Gastrocnemius medialis (tissue), 4 donors: Measurements from ENCODE around the gene AIFM1. TPM values are rescaled to one million over a fixed set of nuclear protein-coding genes. Genes with fewer than 3 reads are reported as not detected.

ENCODE experiments used
- ATAC-seq, 2 donors: fragments of 150-250 bp; one replicate each; pipeline ENCODE4 v1.9.1; 2016
- DNase-seq, 2 donors: peaks; one replicate each; pipeline ENCODE4 v3.0.0-alpha.2; 2019
- H3K27ac ChIP-seq, 4 donors: fragments of 200-600 bp; sonication (generic); 1 replicate in 1 of 4; 2 replicates in 3 of 4; pipeline ENCODE4 v1.5.1; 2016 to 2018; ENCODE audit warnings: mild to moderate bottlenecking in 2 of 4, moderate library complexity in 1 of 4
- H3K27me3 ChIP-seq, 3 donors: fragments of 200-600 bp; sonication (generic) in 2 of 3; 1 replicate in 1 of 3; 2 replicates in 2 of 3; pipeline versions ENCODE4 v1.5.1 to v1.6.0; 2016 to 2019; ENCODE audit warnings: mild to moderate bottlenecking in 1 of 3, moderate library complexity in 1 of 3
- H3K36me3 ChIP-seq, 2 donors: fragments of 200-600 bp; sonication (generic) in 1 of 2; one replicate each; pipeline ENCODE4 v1.5.1; 2017 to 2018
- H3K4me1 ChIP-seq, 2 donors: fragments of 200-600 bp; sonication (generic) in 1 of 2; one replicate each; pipeline ENCODE4 v1.5.1; 2016 to 2017; ENCODE audit warnings: mild to moderate bottlenecking in 2 of 2
- H3K4me3 ChIP-seq, 4 donors: fragments of 200-600 bp; sonication (generic) in 3 of 4; 1 replicate in 1 of 4; 2 replicates in 3 of 4; pipeline ENCODE4 v1.5.1; 2016 to 2019; ENCODE audit warnings: mild to moderate bottlenecking in 2 of 4
- H3K9me3 ChIP-seq, 3 donors: fragments of 200-600 bp; sonication (generic) in 2 of 3; 1 replicate in 1 of 3; 2 replicates in 2 of 3; pipeline ENCODE4 v1.5.1; 2016 to 2019
- POLR2A ChIP-seq, 2 donors: fragments of 450-650 bp; IDR thresholded peaks; one replicate each; pipeline ENCODE4 v1.6.1; 2017; ENCODE audit warnings: antibody characterized with exemption in 2 of 2, mild to moderate bottlenecking in 2 of 2, moderate library complexity in 2 of 2
- in situ Hi-C, 4 donors: fragments of 200-750 bp; cut with MboI; loops; one replicate each; pipeline versions ENCODE4 v1.15.0 to v1.8.0; 2017; ENCODE audit warnings: low sequenced_read_pairs in 4 of 4
- intact Hi-C: fragments of 100-400 bp; cut with DNase I; formaldehyde crosslinking; loops from one replicate; pipeline ENCODE4 v1.15.1; 2023; ENCODE audit warnings: low total_unique reads
- total RNA-seq, 4 donors: library from RNA; depleted of rRNA; stranded (reverse); fragments of >200 nt; gene quantifications; one replicate each; pipeline versions ENCODE4 v1.1.0 to v1.2.3, GENCODE V29; 2016
- TF ChIP-seq, protein P1 (sequence below), 5 experiments: fragments of 450-650 bp in 3 of 5; fragments of 200-600 bp in 2 of 5; sonication (generic) in 2 of 5; IDR thresholded peaks in 4 of 5; conservative IDR thresholded peaks in 1 of 5; 1 replicate in 4 of 5; 2 replicates in 1 of 5; pipeline ENCODE4 v1.5.1; 2016 to 2019; ENCODE audit warnings: antibody characterized with exemption in 5 of 5, mild to moderate bottlenecking in 3 of 5, moderate library complexity in 3 of 5

The AIFM1 gene
- total RNA-seq, 4 donors from 2014 or later: 18.9 to 50.1 (median 30.0) TPM

DNA sequence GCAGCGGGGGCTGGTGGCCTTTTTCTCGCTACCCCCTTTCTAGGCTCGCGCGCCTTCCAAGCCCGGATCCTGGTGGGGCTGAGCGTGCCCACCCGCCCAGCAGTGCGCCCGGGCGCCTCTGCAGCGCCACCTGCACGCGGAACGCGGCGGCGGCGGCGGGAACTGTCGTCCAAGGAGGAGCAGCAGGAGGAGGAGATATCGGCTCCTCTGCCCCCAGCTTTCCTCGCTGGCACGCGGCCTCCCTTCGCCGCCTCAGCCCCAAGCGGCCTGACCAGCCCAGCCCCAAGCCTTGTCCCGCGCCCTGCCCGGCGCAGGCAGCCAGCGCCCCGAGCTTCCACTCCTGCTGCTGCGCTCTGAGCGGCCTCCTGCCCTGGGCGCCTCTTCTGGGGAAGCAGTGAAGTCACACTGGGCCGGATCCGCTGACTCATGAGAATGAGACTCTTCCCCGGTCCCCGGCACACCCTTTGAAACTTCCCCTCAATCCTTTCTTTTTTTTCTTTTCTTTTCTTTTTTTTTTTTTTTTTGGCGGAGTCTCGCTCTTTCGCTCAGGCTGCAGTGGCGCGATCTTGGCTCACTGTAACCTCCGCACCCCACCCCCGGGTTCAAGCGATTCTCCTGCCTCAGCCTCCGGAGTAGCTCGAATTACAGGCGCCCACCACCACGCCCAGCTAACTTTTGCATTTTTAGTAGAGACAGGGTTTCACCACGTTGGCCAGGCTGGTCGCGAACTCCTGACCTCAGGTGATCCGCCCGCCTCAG is 44.7 kb downstream of the AIFM1 start:
- Histone ChIP-seq H3K4me3 (peak overlapping the region; percentile 35 to 62 (median 46)), H3K27me3 (no peaks in the 10 kb centered on the region), H3K9me3 (no peaks in the 10 kb centered on the region), H3K4me1 (peaks cover 4 to 5% of the 10 kb centered on the region in 2 donors), H3K36me3 (no peaks in the 10 kb centered on the region), H3K27ac (peak overlapping the region; percentile 42 to 69 (median 50))
- in situ Hi-C loops: no loop called here
- peak; percentile 76 to 81 for ATAC-seq
- intact Hi-C loops: loop anchor here (1.0 to 2.0 kb wide), 2 partner anchors 40 to 71 kb away; no protein-coding TSS in a partner anchor
- TF ChIP-seq, protein P1, sequence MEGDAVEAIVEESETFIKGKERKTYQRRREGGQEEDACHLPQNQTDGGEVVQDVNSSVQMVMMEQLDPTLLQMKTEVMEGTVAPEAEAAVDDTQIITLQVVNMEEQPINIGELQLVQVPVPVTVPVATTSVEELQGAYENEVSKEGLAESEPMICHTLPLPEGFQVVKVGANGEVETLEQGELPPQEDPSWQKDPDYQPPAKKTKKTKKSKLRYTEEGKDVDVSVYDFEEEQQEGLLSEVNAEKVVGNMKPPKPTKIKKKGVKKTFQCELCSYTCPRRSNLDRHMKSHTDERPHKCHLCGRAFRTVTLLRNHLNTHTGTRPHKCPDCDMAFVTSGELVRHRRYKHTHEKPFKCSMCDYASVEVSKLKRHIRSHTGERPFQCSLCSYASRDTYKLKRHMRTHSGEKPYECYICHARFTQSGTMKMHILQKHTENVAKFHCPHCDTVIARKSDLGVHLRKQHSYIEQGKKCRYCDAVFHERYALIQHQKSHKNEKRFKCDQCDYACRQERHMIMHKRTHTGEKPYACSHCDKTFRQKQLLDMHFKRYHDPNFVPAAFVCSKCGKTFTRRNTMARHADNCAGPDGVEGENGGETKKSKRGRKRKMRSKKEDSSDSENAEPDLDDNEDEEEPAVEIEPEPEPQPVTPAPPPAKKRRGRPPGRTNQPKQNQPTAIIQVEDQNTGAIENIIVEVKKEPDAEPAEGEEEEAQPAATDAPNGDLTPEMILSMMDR (IDR thresholded peaks at IDR 0.05 in 4 of 5, conservative IDR thresholded peaks at IDR 0.05 in 1 of 5): peak; percentile 42 to 68 (median 66)
- TF ChIP-seq POLR2A (IDR thresholded peaks at IDR 0.05): no peak
- DNase-seq: peak in 1 of 2 donors; percentile 46

DNA sequence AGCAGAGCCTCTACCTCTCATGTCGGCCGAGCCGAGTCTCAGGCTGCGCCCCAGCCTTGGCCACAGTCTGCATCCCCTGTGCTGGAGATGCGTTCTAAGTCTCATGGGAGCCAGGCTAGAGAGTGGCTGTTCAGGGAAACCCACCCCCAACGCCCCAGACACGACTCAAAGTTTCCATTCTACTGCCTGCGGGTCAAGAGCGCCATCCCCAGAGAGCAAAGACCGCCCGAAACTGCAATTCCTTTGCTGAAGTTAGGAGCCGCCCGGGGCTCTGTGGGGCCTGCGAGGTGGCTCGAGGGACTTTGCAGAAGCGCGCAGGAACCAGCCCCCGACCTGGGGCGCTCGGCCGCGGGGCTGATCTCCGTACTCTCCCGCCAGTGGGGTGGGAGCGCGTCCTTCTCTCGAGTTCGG is 45.3 kb downstream of the AIFM1 start:
- peak overlapping the region; percentile 42 to 69 (median 50) for H3K27ac ChIP-seq
- intact Hi-C loops (loop anchor here (1.0 to 2.0 kb wide), 2 partner anchors 40 to 72 kb away; no protein-coding TSS in a partner anchor), in situ Hi-C loops (no loop called here)
- ATAC-seq (no peak), DNase-seq (no peak)
- TF ChIP-seq, protein P1 (IDR thresholded peaks at IDR 0.05 in 4 of 5, conservative IDR thresholded peaks at IDR 0.05 in 1 of 5): no peak
- TF ChIP-seq POLR2A (IDR thresholded peaks at IDR 0.05): no peak
- H3K4me3 ChIP-seq: peak overlapping the region; percentile 35 to 62 (median 46)
- no peaks in the 10 kb centered on the region for H3K36me3 ChIP-seq
- no peaks in the 10 kb centered on the region for H3K27me3 ChIP-seq
- peaks cover 0 to 4% of the 10 kb centered on the region in 2 donors for H3K4me1 ChIP-seq
- H3K9me3 ChIP-seq: no peaks in the 10 kb centered on the region

DNA sequence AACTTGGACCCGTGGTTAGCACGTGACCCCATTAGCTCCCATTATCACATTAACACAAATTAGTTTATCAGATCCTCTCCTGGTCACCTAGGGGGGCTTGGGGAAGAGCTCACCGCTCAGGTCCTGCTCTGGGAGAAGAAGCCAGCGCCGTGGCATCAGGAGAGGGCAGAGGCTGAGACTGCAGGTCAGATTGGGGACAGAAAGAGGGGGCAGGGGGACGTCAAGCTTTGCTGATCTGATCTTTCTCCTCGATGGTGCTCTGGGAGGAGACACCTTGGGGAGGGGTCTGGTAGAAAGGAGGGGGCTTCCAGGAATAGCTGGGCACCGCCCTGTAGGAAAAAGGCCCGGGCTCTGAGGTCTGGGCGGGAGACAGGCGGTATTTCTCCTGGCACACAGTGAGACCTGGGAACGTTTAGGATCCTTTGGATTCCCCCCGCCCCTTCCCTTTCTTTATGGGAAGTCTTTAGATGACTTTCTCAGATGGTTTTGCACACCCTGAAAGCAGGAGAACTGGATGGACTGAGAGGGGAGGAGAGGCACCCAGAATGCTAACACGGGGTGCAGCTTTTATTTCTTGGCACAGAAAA is 46.2 kb downstream of the AIFM1 start:
- Histone ChIP-seq H3K9me3 (no peaks in the 10 kb centered on the region), H3K36me3 (no peaks in the 10 kb centered on the region), H3K4me3 (no peak overlapping the region), H3K4me1 (peaks cover 0 to 4% of the 10 kb centered on the region in 2 donors), H3K27ac (peak overlapping the region in 3 of 4 donors; percentile 36 to 62 (median 55)), H3K27me3 (no peaks in the 10 kb centered on the region)
- TF ChIP-seq, protein P1 (IDR thresholded peaks at IDR 0.05 in 4 of 5, conservative IDR thresholded peaks at IDR 0.05 in 1 of 5): no peak
- no peak for TF ChIP-seq POLR2A (IDR thresholded peaks at IDR 0.05)
- in situ Hi-C loops (no loop called here), intact Hi-C loops (no loop called here)
- ATAC-seq (no peak), DNase-seq (no peak)

DNA sequence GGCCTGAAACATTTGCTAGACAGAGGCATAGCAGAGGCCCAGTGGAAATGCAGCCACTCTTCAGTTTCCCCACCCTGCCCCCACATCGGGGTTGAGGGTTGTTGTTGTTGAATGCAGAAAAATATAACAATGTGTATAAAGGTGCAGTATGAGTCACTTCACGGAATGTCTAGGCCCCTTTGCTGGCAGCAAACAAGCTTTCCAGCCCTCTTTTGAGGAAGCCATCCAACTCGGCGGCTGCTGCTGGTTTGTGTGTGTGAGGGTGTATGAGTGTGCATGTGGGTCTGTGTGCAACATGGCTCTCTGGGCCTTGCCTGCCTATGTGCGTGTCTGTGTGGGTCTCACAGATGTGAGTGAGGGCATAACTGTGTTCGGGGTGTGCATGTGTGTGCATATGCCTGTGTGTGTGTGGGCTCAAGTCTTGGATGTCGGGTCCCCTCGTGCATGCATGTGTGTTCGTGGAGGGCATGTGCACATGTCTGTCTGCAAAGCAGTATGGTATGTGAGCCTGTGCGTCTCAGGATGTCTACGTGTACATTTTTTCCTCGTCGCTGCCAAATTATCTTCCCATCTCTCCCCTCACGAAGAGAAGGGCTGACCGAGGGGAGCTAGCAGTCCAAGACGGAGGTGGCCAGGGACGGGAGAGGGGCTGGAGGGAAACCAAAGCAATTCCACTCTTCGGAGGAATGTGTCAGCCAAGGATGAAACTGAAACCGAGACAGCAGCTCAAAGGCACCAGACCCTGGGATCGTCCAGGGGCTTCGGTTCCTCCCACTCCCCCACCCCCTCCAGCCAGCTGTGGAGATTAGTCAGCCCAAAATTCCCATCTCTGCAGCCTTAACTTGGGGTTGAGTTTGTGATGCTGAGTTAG is 47.0 kb downstream of the AIFM1 start:
- TF ChIP-seq, protein P1 (IDR thresholded peaks at IDR 0.05 in 4 of 5, conservative IDR thresholded peaks at IDR 0.05 in 1 of 5): no peak
- no peak for TF ChIP-seq POLR2A (IDR thresholded peaks at IDR 0.05)
- Histone ChIP-seq H3K36me3 (no peaks in the 10 kb centered on the region), H3K27me3 (no peaks in the 10 kb centered on the region), H3K9me3 (no peaks in the 10 kb centered on the region), H3K4me3 (no peak overlapping the region), H3K27ac (peak overlapping the region in 3 of 4 donors; percentile 36 to 62 (median 55)), H3K4me1 (peaks cover 0 to 4% of the 10 kb centered on the region in 2 donors)
- DNase-seq (no peak), ATAC-seq (no peak)
- in situ Hi-C loops: no loop called here
- intact Hi-C loops: no loop called here
